Right lobe of liver (tissue), 6 donors: ENCODE data around the gene SH3YL1. TPM values are rescaled to one million over a fixed set of nuclear protein-coding genes. Genes with fewer than 3 reads are reported as not detected.

Experiments
- ATAC-seq, 4 donors: fragments of 200-7000 bp; cut with Tn5 transposase; one replicate each; pipeline ENCODE4 v1.9.1; 2020; ENCODE audit warnings: mild to moderate bottlenecking in 4 of 4, moderate library complexity in 4 of 4
- DNase-seq, 3 donors: peaks; one replicate each; pipeline ENCODE4 v3.0.0-alpha.2; 2020
- H3K27ac ChIP-seq, 3 donors: fragments of 200-600 bp; one replicate each; pipeline ENCODE4 v1.8.0; 2022
- H3K27me3 ChIP-seq, 2 donors: fragments of 200-600 bp; one replicate each; pipeline ENCODE4 v1.8.0; 2022
- H3K36me3 ChIP-seq, 4 donors: fragments of 200-600 bp; sonication (generic) in 1 of 4; one replicate each; pipeline versions ENCODE4 v1.5.1 to v1.8.0; 2017 to 2022; ENCODE audit warnings: control low read depth in 1 of 4
- H3K4me1 ChIP-seq, 4 donors: fragments of 200-600 bp; sonication (generic) in 1 of 4; one replicate each; pipeline versions ENCODE4 v1.5.1 to v1.8.0; 2017 to 2022; ENCODE audit warnings: control low read depth in 1 of 4
- H3K4me3 ChIP-seq, 3 donors: fragments of 200-600 bp; one replicate each; pipeline ENCODE4 v1.8.0; 2022
- H3K9me3 ChIP-seq, 4 donors: fragments of 200-600 bp; sonication (generic) in 1 of 4; one replicate each; pipeline versions ENCODE4 v1.5.1 to v1.8.0; 2017 to 2022; ENCODE audit warnings: control low read depth in 1 of 4
- POLR2A ChIP-seq: fragments of 450-650 bp; IDR thresholded peaks from one replicate; pipeline ENCODE4 v1.6.1; 2017; ENCODE audit warnings: antibody characterized with exemption, mild to moderate bottlenecking
- WGBS: methylation state at CpG from one replicate; pipeline ENCODE4 v1.1.6; 2018; ENCODE audit warnings: low coverage, low lambda C conversion rate; ENCODE audit not compliant: insufficient coverage; ENCODE audit errors: missing lambda C conversion rate; 5-methylcytosine and 5-hydroxymethylcytosine counted together
- intact Hi-C, 2 donors: fragments of 100-400 bp; cut with DNase I; formaldehyde crosslinking; loops; one replicate each; pipeline versions ENCODE4 v1.11.2 to v1.14.1; 2022
- total RNA-seq, 6 experiments: library from RNA; depleted of rRNA in 2 of 6; stranded (reverse); fragments of >200 nt in 2 of 6; fragmentation: NEBNext Ultra II Directional in 3 of 6; extraction: Animal tissue kit (Norgen Biotek cat#: 25700) in 3 of 6; gene quantifications; one replicate each; pipeline versions ENCODE4 v1.1.0 to v1.2.4, GENCODE V29; 2016 to 2023
- TF ChIP-seq, protein P1 (sequence below), 4 donors: fragments of 200-600 bp in 3 of 4; fragments of 450-650 bp in 1 of 4; IDR thresholded peaks; one replicate each; pipeline versions ENCODE4 v1.5.1 to v1.8.0; 2016 to 2022; ENCODE audit warnings: antibody characterized with exemption in 4 of 4, mild to moderate bottlenecking in 2 of 4
- donor health status: DM: no; HTN: yes; CAD: no.
- donor health status: DM: no; HTN: no; CAD: no.
- donor health status: DM: no; HTN: no; CAD: no.
- donor health status: DM: no; HTN: yes; CAD: no.
- donor health status: DM: no; HTN: yes; CAD: no.

Gene SH3YL1
- total RNA-seq, 6 experiments from 2014 or later = 5.9 to 23.0 (median 8.7) TPM

DNA sequence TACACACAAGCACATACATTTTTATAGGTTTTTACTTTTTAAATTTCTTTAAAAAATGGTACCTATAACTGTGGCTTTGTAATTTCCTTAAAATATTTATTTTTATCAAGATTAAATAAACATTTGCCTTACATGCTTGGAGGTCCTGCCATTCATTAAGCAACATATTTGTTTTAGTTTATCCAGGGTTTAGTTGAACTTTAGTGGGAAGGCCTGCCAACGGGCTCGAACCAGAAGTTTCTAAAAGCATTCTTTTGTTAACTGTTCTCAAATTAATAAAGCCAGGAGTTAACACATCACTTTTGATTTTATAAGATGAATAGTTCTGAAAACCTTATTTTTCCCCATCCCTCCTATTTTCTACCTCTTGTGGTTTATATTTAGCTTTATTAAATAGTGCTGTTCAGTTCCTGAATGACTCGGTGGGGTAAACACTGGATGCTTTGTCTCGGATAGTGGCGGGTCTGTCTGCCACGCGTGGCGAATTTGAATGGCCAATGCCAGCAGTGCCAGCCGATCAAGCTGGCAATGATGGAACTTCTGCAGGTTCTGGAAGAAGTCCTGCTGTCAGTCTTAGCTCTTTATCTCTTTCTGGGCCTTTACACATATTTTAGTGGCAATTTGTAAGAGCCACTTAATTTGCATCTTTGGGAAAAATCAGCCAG, 32.2 kb downstream of the SH3YL1 start:
- Histone ChIP-seq H3K9me3 (peaks cover 0 to 3% (median 0%) of the 10 kb centered on the region in 4 donors), H3K4me1 (peaks cover 0 to 38% (median 14%) of the 10 kb centered on the region in 4 donors), H3K36me3 (no peaks in the 10 kb centered on the region), H3K27ac (peak overlapping the region; percentile 40 to 86 (median 51)), H3K27me3 (no peaks in the 10 kb centered on the region), H3K4me3 (no peak overlapping the region)
- no peak for TF ChIP-seq POLR2A
- TF ChIP-seq, protein P1, sequence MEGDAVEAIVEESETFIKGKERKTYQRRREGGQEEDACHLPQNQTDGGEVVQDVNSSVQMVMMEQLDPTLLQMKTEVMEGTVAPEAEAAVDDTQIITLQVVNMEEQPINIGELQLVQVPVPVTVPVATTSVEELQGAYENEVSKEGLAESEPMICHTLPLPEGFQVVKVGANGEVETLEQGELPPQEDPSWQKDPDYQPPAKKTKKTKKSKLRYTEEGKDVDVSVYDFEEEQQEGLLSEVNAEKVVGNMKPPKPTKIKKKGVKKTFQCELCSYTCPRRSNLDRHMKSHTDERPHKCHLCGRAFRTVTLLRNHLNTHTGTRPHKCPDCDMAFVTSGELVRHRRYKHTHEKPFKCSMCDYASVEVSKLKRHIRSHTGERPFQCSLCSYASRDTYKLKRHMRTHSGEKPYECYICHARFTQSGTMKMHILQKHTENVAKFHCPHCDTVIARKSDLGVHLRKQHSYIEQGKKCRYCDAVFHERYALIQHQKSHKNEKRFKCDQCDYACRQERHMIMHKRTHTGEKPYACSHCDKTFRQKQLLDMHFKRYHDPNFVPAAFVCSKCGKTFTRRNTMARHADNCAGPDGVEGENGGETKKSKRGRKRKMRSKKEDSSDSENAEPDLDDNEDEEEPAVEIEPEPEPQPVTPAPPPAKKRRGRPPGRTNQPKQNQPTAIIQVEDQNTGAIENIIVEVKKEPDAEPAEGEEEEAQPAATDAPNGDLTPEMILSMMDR (IDR thresholded peaks at IDR 0.05) = no peak
- peak; percentile 34 to 62 (median 60) for DNase-seq
- 33% methylated on average over 9 of the region's 9 CpGs for WGBS
- intact Hi-C loops = no loop called here
- ATAC-seq = peak; percentile 78 to 86 (median 82)

DNA sequence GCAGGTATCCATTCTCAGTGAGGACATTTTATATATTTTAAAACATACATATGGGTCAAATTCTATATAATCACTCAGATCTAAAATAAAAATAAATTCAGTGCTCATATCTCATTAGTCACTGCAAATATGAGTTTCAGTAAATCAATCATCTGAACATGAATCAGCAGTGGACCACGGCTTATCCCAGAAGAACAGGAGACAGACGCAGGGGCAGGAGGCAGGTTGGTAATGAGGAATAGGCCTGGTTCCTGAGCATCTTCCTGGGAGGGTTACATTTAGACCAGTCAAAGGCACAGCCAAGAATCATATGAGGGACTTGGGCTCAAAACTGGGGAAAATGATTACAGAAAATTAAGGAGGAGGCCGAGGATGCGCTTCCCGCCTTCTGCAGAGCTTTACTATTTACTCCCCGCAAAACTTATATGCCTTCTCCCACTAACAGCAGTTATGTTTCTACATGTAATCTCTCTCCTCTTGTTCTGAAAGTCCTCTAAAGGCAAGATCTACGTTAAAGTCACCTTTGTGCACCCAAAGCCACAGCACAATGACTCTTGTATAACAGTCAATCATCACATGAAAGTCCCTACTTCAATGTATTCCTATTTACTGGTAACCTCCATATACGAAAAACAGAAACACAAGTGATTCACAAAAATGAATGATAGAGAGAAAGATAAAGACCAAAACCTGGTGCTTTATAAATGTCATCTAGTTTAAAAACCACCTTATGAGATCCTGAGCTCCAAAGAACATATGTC, 35.1 kb downstream of the SH3YL1 start:
- DNase-seq = no peak
- no peaks in the 10 kb centered on the region for H3K27me3 ChIP-seq
- no peak for ATAC-seq
- H3K9me3 ChIP-seq = peaks cover 0 to under 1% (median 0%) of the 10 kb centered on the region in 4 donors
- WGBS = 93% methylated on average over 8 of the region's 8 CpGs
- H3K4me1 ChIP-seq = peaks cover 0 to 35% (median 13%) of the 10 kb centered on the region in 4 donors
- no peak overlapping the region for H3K4me3 ChIP-seq
- H3K27ac ChIP-seq = no peak overlapping the region
- intact Hi-C loops = no loop called here
- TF ChIP-seq POLR2A = no peak
- TF ChIP-seq, protein P1 (IDR thresholded peaks at IDR 0.05) = no peak
- H3K36me3 ChIP-seq = peaks cover 0 to 7% (median 0%) of the 10 kb centered on the region in 4 donors

DNA sequence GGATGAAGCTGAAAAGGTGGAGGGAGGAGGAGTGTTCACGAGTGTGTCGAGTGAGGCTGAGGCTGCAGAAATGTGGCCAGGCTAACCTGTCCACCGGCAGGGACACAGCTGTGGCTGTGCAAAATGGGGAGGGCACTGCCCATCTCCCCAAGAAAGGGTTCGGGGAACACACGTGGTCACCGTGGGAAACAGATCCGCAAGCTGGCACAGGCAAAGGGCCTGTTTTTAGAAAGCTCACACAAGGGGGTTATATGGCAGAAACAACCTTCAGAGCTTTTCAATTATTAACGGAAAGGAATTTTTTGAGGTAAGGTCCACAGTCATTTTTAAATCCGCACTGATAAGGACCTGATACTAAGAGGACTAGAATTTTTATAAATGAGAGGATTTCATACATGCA, 35.7 kb downstream of the SH3YL1 start:
- no peak overlapping the region for H3K27ac ChIP-seq
- no peak overlapping the region for H3K4me3 ChIP-seq
- no peaks in the 10 kb centered on the region for H3K27me3 ChIP-seq
- 75% methylated on average over 5 of the region's 9 CpGs for WGBS
- intact Hi-C loops = no loop called here
- H3K36me3 ChIP-seq = peaks cover 0 to 7% (median 0%) of the 10 kb centered on the region in 4 donors
- DNase-seq (no peak), ATAC-seq (peak in 3 of 4 donors; percentile 11 to 34 (median 23))
- peaks cover 0 to 32% (median 14%) of the 10 kb centered on the region in 4 donors for H3K4me1 ChIP-seq
- no peak for TF ChIP-seq POLR2A
- TF ChIP-seq, protein P1 (IDR thresholded peaks at IDR 0.05) = no peak
- H3K9me3 ChIP-seq = no peaks in the 10 kb centered on the region

DNA sequence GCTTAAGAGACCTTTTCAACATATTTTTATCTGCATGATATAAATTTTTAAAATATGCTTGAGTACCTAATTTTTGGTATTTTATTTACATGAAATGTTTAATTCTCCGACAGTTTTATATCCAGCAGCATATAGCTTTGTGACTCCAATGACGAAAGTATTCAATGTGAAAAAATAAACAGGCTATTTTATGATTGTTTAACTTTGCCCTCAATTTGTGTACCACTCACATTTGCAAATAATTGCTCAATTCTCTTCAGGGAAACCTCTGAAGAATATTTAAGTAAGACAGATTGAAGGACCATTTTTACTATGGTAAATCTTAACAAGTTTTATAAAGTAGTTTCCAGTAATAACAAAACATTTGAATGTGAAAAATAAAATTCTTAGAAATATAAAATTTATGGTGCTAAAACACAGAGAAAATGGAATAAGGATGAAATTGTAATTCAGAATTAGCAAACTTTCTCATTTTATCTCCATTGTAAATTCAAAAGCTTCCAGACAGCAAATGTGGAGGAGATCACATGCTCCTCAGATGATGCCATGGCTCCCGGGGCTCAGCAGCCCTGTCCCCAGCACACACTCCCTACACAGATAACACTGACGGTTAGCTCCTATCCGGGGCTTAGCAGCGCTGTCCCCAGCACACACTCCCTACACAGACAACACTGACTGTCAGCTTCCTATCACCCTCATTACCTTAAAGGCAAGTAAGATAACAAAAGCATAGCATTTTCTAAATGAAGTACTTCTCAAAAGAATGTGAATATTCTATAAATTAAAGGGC, 39.7 kb downstream of the SH3YL1 start:
- no peaks in the 10 kb centered on the region for H3K9me3 ChIP-seq
- DNase-seq (no peak), ATAC-seq (peak; percentile 44 to 53 (median 48))
- H3K4me3 ChIP-seq = no peak overlapping the region
- 34% methylated on average over 3 of the region's 6 CpGs for WGBS
- no peaks in the 10 kb centered on the region for H3K27me3 ChIP-seq
- H3K36me3 ChIP-seq = peaks cover 0 to 7% (median 0%) of the 10 kb centered on the region in 4 donors
- no peak for TF ChIP-seq POLR2A
- TF ChIP-seq, protein P1 (IDR thresholded peaks at IDR 0.05) = no peak
- H3K27ac ChIP-seq = no peak overlapping the region
- intact Hi-C loops = no loop called here
- peaks cover 0 to 12% (median 5%) of the 10 kb centered on the region in 4 donors for H3K4me1 ChIP-seq
